Spleen (tissue), 13 donors: ENCODE measurements around the gene GRIA1. TPM values are rescaled to one million over a fixed set of nuclear protein-coding genes. Genes with fewer than 3 reads are reported as not detected.

Experiments used
- DNase-seq: peaks from one replicate; pipeline ENCODE4 v3.0.0-alpha.2; 2020
- H3K27ac ChIP-seq, 8 donors: fragments of 200-600 bp; sonication (generic) in 7 of 8; 1 replicate in 4 of 8; 2 replicates in 4 of 8; pipeline versions ENCODE4 v1.5.0 to v1.8.0; 2016 to 2021; ENCODE audit warnings: inconsistent platforms in 4 of 8, mild to moderate bottlenecking in 4 of 8, moderate library complexity in 1 of 8
- H3K27me3 ChIP-seq, 7 donors: fragments of 200-600 bp; sonication (generic) in 6 of 7; replicated peaks in 1 of 7; 1 replicate in 4 of 7; 2 replicates in 3 of 7; pipeline versions ENCODE4 v1.5.0 to v1.8.0; 2016 to 2021; ENCODE audit warnings: inconsistent platforms in 3 of 7, mild to moderate bottlenecking in 1 of 7
- H3K36me3 ChIP-seq, 6 donors: fragments of 200-600 bp; sonication (generic) in 5 of 6; 1 replicate in 4 of 6; 2 replicates in 2 of 6; pipeline versions ENCODE4 v1.5.0 to v1.8.0; 2016 to 2021; ENCODE audit warnings: inconsistent platforms in 2 of 6
- H3K4me1 ChIP-seq, 6 donors: fragments of 200-600 bp; sonication (generic) in 5 of 6; 1 replicate in 3 of 6; 2 replicates in 3 of 6; pipeline versions ENCODE4 v1.5.0 to v1.8.0; 2016 to 2021; ENCODE audit warnings: inconsistent platforms in 3 of 6
- H3K4me3 ChIP-seq, 8 donors: fragments of 200-600 bp; sonication (generic) in 7 of 8; 1 replicate in 4 of 8; 2 replicates in 4 of 8; pipeline versions ENCODE4 v1.5.0 to v1.8.0; 2016 to 2021; ENCODE audit warnings: inconsistent platforms in 4 of 8, mild to moderate bottlenecking in 4 of 8, moderate library complexity in 2 of 8
- H3K9me3 ChIP-seq, 8 donors: fragments of 200-600 bp; sonication (generic) in 7 of 8; 1 replicate in 4 of 8; 2 replicates in 4 of 8; pipeline versions ENCODE4 v1.5.0 to v1.8.0; 2016 to 2021; ENCODE audit warnings: inconsistent platforms in 4 of 8
- POLR2A ChIP-seq, 3 donors: fragments of 450-650 bp; IDR thresholded peaks; one replicate each; pipeline ENCODE4 v1.5.1; 2017; ENCODE audit warnings: antibody characterized with exemption in 3 of 3, mild to moderate bottlenecking in 1 of 3
- POLR2AphosphoS5 ChIP-seq, 3 donors: sonication (generic); formaldehyde crosslinking; IDR thresholded peaks; one replicate each; pipeline ENCODE4 v1.5.1; 2017; ENCODE audit warnings: antibody characterized with exemption in 3 of 3
- WGBS, 5 donors: extraction: QIAGEN DNeasy Blood & Tissue Kit in 3 of 5; methylation state at CpG; one replicate each; pipeline versions ENCODE4 v1.1.5 to v1.1.7; 2013 to 2018; 5-methylcytosine and 5-hydroxymethylcytosine counted together
- intact Hi-C: fragments of 100-400 bp; cut with DNase I; formaldehyde crosslinking; loops from one replicate; pipeline ENCODE4 v1.15.0; 2023; ENCODE audit warnings: low total_unique reads
- long read RNA-seq, 2 donors: transcript quantifications; one replicate each; lab custom pipeline, GENCODE V29; 2026
- polyA plus RNA-seq, 3 donors: library from polyadenylated mRNA; stranded (reverse); fragments of 200-250 nt; gene quantifications; one replicate each; pipeline ENCODE4 v1.2.1, GENCODE V29; 2013
- total RNA-seq, 7 donors: library from RNA; depleted of rRNA in 3 of 7; stranded (reverse); fragments of >200 nt in 3 of 7; fragmentation: NEBNext Ultra II Directional in 4 of 7; extraction: Animal tissue kit (Norgen Biotek cat#: 25700) in 4 of 7; gene quantifications; one replicate each; pipeline versions ENCODE4 v1.1.0 to v1.2.1, GENCODE V29; 2016 to 2021
- TF ChIP-seq, protein P1 (sequence below), 11 experiments: fragments of 200-600 bp in 7 of 11; fragments of 450-650 bp in 4 of 11; sonication (generic) in 4 of 11; IDR thresholded peaks in 8 of 11; conservative IDR thresholded peaks in 3 of 11; 1 replicate in 7 of 11; 2 replicates in 4 of 11; pipeline versions ENCODE4 v1.4.0 to v1.8.0; 2016 to 2021; ENCODE audit warnings: antibody characterized with exemption in 11 of 11, inconsistent platforms in 4 of 11, mild to moderate bottlenecking in 1 of 11
- donor health status: healthy with polysubstance abuse.
- donor health status: DM: no; HTN: no; CAD: no; lungs with moderate emphysema.
- donor health status: DM: no; HTN: no; CAD: no.
- donor health status: Bipolar disorder and iron deficiency.
- donor health status: healthy.
- donor health status: DM: no; HTN: no; CAD: no.
- donor health status: DM: yes; HTN: yes; CAD: no.

GRIA1 gene
- total RNA-seq (under 1 TPM in 1 of 7 donors, not detected in 6; 0.19 TPM), polyA plus RNA-seq (under 1 TPM; 0.02 to 0.10 (median 0.08) TPM)
- long read RNA-seq, donor 1: 0 reads
- long read RNA-seq, donor 2: 0 reads

DNA sequence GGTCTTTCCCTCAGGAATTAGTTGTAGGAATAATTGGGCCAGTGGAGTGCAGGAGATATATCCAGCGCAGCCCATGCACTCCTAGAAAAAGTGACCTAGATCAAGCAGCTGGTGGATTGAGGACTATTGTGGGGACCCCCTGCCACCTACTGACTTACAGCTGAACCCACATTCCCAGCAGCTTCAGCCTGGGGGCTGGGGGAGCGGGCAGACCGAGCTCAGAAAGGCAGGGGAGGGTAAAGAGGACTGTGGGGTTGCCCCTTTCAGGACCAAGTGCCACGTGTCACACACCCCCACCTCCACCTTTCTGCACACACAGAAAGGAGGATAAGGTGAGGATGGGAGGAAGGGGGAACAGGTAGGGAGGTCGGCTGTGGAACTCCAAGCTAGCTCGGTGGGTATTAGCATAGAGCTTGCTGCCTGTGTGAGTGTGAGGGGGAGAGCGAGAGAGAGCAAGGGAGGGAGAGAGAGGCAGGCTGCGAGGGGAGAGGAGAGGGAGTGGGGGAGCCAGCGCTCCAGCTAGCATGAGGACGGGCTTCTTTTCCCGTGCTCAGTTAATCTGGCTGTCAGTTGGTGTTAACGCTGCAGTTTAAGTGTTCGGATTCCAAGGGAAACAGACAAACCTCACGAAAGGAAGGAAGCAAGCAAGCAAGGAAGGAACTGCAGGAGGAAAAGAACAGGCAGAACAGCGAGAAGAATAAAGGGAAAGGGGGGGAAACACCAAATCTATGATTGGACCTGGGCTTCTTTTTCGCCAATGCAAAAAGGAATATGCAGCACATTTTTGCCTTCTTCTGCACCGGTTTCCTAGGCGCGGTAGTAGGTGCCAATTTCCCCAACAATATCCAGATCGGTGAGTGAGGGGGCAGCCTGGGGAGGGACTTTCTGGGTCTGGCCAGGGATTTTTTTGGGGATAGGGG is at the start of gene GRIA1:
TSS of gene GRIA1 (plus strand) at position 553 of the 920 bp plus-strand sequence.
- 13 to 16% (median 15%) methylated on average over 20 of the region's 20 CpGs for WGBS, 5 donors
- peaks cover 0 to 63% (median 15%) of the 10 kb centered on the region in 7 donors for H3K27me3 ChIP-seq
- H3K27ac ChIP-seq: no peak within 1 kb of the TSS
- H3K9me3 ChIP-seq: no peaks in the 10 kb centered on the region
- no peak within 1 kb of the TSS for H3K4me3 ChIP-seq
- no peaks in the 10 kb centered on the region for H3K4me1 ChIP-seq
- no peak for DNase-seq
- TF ChIP-seq, protein P1, sequence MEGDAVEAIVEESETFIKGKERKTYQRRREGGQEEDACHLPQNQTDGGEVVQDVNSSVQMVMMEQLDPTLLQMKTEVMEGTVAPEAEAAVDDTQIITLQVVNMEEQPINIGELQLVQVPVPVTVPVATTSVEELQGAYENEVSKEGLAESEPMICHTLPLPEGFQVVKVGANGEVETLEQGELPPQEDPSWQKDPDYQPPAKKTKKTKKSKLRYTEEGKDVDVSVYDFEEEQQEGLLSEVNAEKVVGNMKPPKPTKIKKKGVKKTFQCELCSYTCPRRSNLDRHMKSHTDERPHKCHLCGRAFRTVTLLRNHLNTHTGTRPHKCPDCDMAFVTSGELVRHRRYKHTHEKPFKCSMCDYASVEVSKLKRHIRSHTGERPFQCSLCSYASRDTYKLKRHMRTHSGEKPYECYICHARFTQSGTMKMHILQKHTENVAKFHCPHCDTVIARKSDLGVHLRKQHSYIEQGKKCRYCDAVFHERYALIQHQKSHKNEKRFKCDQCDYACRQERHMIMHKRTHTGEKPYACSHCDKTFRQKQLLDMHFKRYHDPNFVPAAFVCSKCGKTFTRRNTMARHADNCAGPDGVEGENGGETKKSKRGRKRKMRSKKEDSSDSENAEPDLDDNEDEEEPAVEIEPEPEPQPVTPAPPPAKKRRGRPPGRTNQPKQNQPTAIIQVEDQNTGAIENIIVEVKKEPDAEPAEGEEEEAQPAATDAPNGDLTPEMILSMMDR (IDR thresholded peaks at IDR 0.05 in 8 of 11, conservative IDR thresholded peaks at IDR 0.05 in 3 of 11): no peak
- TF ChIP-seq POLR2AphosphoS5 (IDR thresholded peaks at IDR 0.05): no peak
- no peak for TF ChIP-seq POLR2A (IDR thresholded peaks at IDR 0.05)
- H3K36me3 ChIP-seq: no peaks in the 10 kb centered on the region
- intact Hi-C loops: loop anchor here (10.0 kb wide), 1 partner anchor 474 kb away; no protein-coding TSS in a partner anchor

GRCh38 chr5:153445875-153446579 is 44.4 kb upstream of the GRIA1 start:
- H3K36me3 ChIP-seq: no peaks in the 10 kb centered on the region
- intact Hi-C loops: no loop called here
- no peak for DNase-seq
- WGBS, 5 donors: 43 to 69% (median 60%) methylated on average over 9 of the region's 9 CpGs
- TF ChIP-seq POLR2A (IDR thresholded peaks at IDR 0.05) (no peak), POLR2AphosphoS5 (IDR thresholded peaks at IDR 0.05) (peak in 1 of 3 donors; percentile 18)
- no peaks in the 10 kb centered on the region for H3K27me3 ChIP-seq
- no peak overlapping the region for H3K4me3 ChIP-seq
- no peaks in the 10 kb centered on the region for H3K9me3 ChIP-seq
- no peaks in the 10 kb centered on the region for H3K4me1 ChIP-seq
- peak overlapping the region in 5 of 8 donors; percentile 3 to 38 (median 32) for H3K27ac ChIP-seq

DNA sequence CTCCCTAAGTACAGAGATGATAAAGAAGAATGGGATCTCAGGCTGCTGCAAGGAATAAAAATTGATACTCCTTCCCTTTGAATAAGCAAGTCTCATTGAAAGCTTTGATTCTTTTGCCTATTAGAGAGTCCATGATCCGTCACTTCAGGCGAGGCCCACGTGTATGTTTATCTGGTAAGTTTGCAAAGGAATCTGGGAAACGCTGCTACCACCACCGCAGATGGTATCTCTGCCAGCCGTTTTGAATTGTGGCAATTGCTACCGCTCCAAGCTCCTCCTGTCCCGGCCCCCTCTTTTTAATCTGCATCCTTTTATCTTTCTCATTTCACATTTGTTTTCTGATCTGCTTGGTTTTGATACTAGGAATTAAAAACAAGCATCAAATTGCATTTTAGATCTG is 42.9 kb upstream of the GRIA1 start:
- H3K27ac ChIP-seq: no peak overlapping the region

DNA sequence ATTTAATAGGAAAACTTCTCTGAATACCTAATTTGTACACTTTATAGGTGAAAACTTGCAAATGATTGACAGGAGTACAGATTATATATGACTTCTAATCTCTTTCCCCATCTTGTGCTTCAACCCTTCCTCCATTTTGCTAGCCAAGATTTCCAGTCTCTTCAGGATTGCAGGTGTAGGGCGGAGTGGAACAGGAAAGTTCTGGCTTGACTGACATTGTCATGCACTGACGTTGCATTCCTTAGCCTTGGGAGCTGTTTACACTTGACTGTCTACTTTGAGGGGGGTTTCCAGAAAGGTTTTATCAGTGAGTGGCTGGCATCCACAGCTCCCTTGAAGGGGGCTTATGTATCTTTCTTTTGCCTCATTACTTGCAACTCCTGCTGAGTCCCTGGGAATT is 34.1 kb upstream of the GRIA1 start:
- no peaks in the 10 kb centered on the region for H3K27me3 ChIP-seq
- no peaks in the 10 kb centered on the region for H3K4me1 ChIP-seq
- DNase-seq: no peak
- intact Hi-C loops: no loop called here
- H3K27ac ChIP-seq: no peak overlapping the region
- no peaks in the 10 kb centered on the region for H3K36me3 ChIP-seq
- no peak overlapping the region for H3K4me3 ChIP-seq
- WGBS, 5 donors: 31 to 59% (median 51%) methylated on average over 2 of the region's 2 CpGs
- no peak for TF ChIP-seq POLR2A (IDR thresholded peaks at IDR 0.05)
- TF ChIP-seq, protein P1 (IDR thresholded peaks at IDR 0.05 in 8 of 11, conservative IDR thresholded peaks at IDR 0.05 in 3 of 11): no peak
- TF ChIP-seq POLR2AphosphoS5 (IDR thresholded peaks at IDR 0.05): no peak
- H3K9me3 ChIP-seq: no peaks in the 10 kb centered on the region

More for the DNA sequence above, 42.9 kb upstream of the GRIA1 start:
- DNase-seq: no peak
- intact Hi-C loops: no loop called here
- H3K27me3 ChIP-seq: no peaks in the 10 kb centered on the region
- TF ChIP-seq, protein P1 (IDR thresholded peaks at IDR 0.05 in 8 of 11, conservative IDR thresholded peaks at IDR 0.05 in 3 of 11): no peak
- TF ChIP-seq POLR2AphosphoS5 (IDR thresholded peaks at IDR 0.05) (no peak), POLR2A (IDR thresholded peaks at IDR 0.05) (no peak)
- no peaks in the 10 kb centered on the region for H3K36me3 ChIP-seq
- no peaks in the 10 kb centered on the region for H3K9me3 ChIP-seq
- H3K4me3 ChIP-seq: no peak overlapping the region
- no peaks in the 10 kb centered on the region for H3K4me1 ChIP-seq
- whole genome bisulfite sequencing, 5 donors: 73 to 84% (median 77%) methylated on average over 8 of the region's 8 CpGs
